Mesothelial cell of epicardium (in vitro differentiated cells): ENCODE measurements around the gene VEPH1. TPM values are rescaled to one million over a fixed set of nuclear protein-coding genes. Genes with fewer than 3 reads are reported as not detected.

Experiments
- DNase-seq, 2 experiments: peaks; one replicate each; pipeline ENCODE4 v3.0.0; 2021; ENCODE audit warnings: low spot score in 2 of 2; ENCODE audit not compliant: unreplicated experiment in 2 of 2
- H3K27ac Mint-ChIP-seq: 2 replicates; pipeline ENCODE4 v1.8.0; 2021; ENCODE audit warnings: mixed read lengths
- H3K27me3 Mint-ChIP-seq: 2 replicates; pipeline ENCODE4 v1.8.0; 2021; ENCODE audit warnings: low read depth, mixed read lengths
- H3K36me3 Mint-ChIP-seq: 2 replicates; pipeline ENCODE4 v1.8.0; 2021; ENCODE audit warnings: mixed read lengths
- H3K4me1 Mint-ChIP-seq: 2 replicates; pipeline ENCODE4 v1.8.0; 2021; ENCODE audit warnings: mixed read lengths
- H3K4me3 Mint-ChIP-seq: 2 replicates; pipeline ENCODE4 v1.8.0; 2021; ENCODE audit warnings: mild to moderate bottlenecking, moderate library complexity, mixed read lengths
- H3K9me3 Mint-ChIP-seq: 2 replicates; pipeline ENCODE4 v1.8.0; 2021; ENCODE audit warnings: mixed read lengths
- CTCF ChIP-seq: fragments of 200-600 bp; sonication (generic); IDR thresholded peaks from one replicate; pipeline ENCODE4 v1.5.0; 2021; ENCODE audit warnings: antibody characterized with exemption; ENCODE audit not compliant: unreplicated experiment
- total RNA-seq: library from RNA; stranded (reverse); gene quantifications from 3 replicates; pipeline ENCODE4 v1.2.1, GENCODE V29; 2021

VEPH1 gene
- total RNA-seq, 1 donor from 2014 or later: 10.2 TPM

- Mint-ChIP-seq H3K4me1 (peaks cover 45% of the 10 kb centered on the region), H3K36me3 (no peaks in the 10 kb centered on the region), H3K9me3 (no peaks in the 10 kb centered on the region), H3K4me3 (no peak overlapping the region), H3K27me3 (no peaks in the 10 kb centered on the region), H3K27ac (no peak overlapping the region)
- no peak for DNase-seq
- no peak for TF ChIP-seq CTCF
Measured at GRCh38 chr3:157379525-157380140, 123.6 kb downstream of the VEPH1 start.

- no peak for DNase-seq
- Mint-ChIP-seq H3K9me3 (no peaks in the 10 kb centered on the region), H3K27me3 (no peaks in the 10 kb centered on the region), H3K4me1 (peaks cover 52% of the 10 kb centered on the region), H3K4me3 (no peak overlapping the region), H3K36me3 (no peaks in the 10 kb centered on the region), H3K27ac (peak overlapping the region; percentile 85)
- TF ChIP-seq CTCF: no peak
Measured at GRCh38 chr3:157376603-157377300, 126.5 kb downstream of the VEPH1 start.

- Mint-ChIP-seq H3K27me3 (no peaks in the 10 kb centered on the region), H3K4me3 (no peak overlapping the region), H3K27ac (peak overlapping the region; percentile 85), H3K9me3 (no peaks in the 10 kb centered on the region), H3K36me3 (no peaks in the 10 kb centered on the region), H3K4me1 (peaks cover 55% of the 10 kb centered on the region)
- DNase-seq: no peak
- TF ChIP-seq CTCF: no peak
Measured at GRCh38 chr3:157375342-157375986, 127.8 kb downstream of the VEPH1 start.

- DNase-seq: no peak
- peak overlapping the region; percentile 85 for H3K27ac Mint-ChIP-seq
- H3K4me3 Mint-ChIP-seq: no peak overlapping the region
- H3K9me3 Mint-ChIP-seq: no peaks in the 10 kb centered on the region
- no peaks in the 10 kb centered on the region for H3K27me3 Mint-ChIP-seq
- peaks cover 55% of the 10 kb centered on the region for H3K4me1 Mint-ChIP-seq
- TF ChIP-seq CTCF: no peak
- no peaks in the 10 kb centered on the region for H3K36me3 Mint-ChIP-seq
Measured at GRCh38 chr3:157374933-157375332, 128.3 kb downstream of the VEPH1 start.

- H3K9me3 Mint-ChIP-seq: no peaks in the 10 kb centered on the region
- peak overlapping the region; percentile 85 for H3K27ac Mint-ChIP-seq
- no peaks in the 10 kb centered on the region for H3K36me3 Mint-ChIP-seq
- H3K4me3 Mint-ChIP-seq: no peak overlapping the region
- peaks cover 61% of the 10 kb centered on the region for H3K4me1 Mint-ChIP-seq
- no peaks in the 10 kb centered on the region for H3K27me3 Mint-ChIP-seq
- no peak for TF ChIP-seq CTCF
- DNase-seq: no peak
Measured at GRCh38 chr3:157373783-157374182, 129.4 kb downstream of the VEPH1 start.
